ENCODE data around the gene STOML1.

DNA sequence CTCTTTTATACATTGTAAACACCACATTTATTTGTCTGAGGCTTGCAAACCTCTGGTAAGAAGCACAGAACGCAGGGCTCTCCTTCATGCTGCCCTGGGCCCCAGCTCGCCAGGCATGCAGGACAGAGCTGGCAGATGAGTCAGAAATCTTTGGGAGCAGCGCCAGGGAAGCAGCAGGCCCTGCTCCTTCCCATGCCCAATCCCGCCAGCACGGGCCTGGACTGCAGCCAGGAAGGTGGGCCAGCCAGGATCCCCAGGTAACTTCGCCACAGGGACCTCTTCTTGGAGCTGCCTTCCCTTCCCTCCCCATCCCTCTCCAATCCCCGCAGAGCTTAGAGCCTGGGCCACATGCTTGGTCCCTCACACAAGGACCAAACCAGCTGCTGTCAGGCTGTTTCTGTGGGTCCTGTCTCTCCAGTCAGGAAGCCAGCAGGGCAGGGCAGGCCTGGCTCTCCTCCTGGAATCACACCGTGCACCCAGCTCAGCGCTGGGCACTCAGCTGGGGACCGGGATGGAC, 8.8 kb downstream of the STOML1 start:
- TF ChIP-seq POLR2AphosphoS5 (IDR thresholded peaks at IDR 0.05; ENCODE audit: low read depth, low read length) (no peak), POLR2A (IDR thresholded peaks at IDR 0.05; ENCODE audit: low read depth, low read length) (no peak)

Data from GM12892 (cell line).